H1 (cell line): ENCODE measurements around the gene CUEDC1. TPM values are rescaled to one million over a fixed set of nuclear protein-coding genes. Genes with fewer than 3 reads are reported as not detected.

Source experiments
- CTCF ChIA-PET: fragments of 300-600 bp; sonication (Branson Sonifier 250); formaldehyde crosslinking; loops from one replicate; lab custom pipeline; 2021; ENCODE audit not compliant: partially characterized antibody; lab: Charles Lee
- POLR2A ChIA-PET: fragments of 300-600 bp; sonication (Branson Sonifier 250); formaldehyde crosslinking; loops from one replicate; lab custom pipeline; 2021; ENCODE audit warnings: inconsistent platforms; ENCODE audit not compliant: partially characterized antibody; lab: Charles Lee
- DNase-seq, 2 experiments: peaks; one replicate each; pipeline versions ENCODE4 v3.0.0 to v3.0.0-alpha.2; 2010 to 2022; ENCODE audit warnings: low spot score in 2 of 2, low read depth in 1 of 2, mixed read lengths in 1 of 2
- FAIRE-seq: peaks from 2 replicates; lab custom pipeline; 2011; peaks lifted over from hg19 to GRCh38; lab: Jason Lieb, UNC
- H2AFZ ChIP-seq: 2 replicates; pipeline ENCODE4 v1.8.1; 2012; ENCODE audit warnings: low read length, inconsistent platforms
- H2AK5ac ChIP-seq: 2 replicates; pipeline ENCODE4 v1.6.1; 2013; ENCODE audit warnings: low read depth, low read length
- H2BK120ac ChIP-seq: replicated peaks from 2 replicates; pipeline ENCODE3; 2013; ENCODE audit warnings: low read depth, low read length, inconsistent platforms
- H2BK12ac ChIP-seq: 2 replicates; pipeline ENCODE4 v1.6.1; 2013; ENCODE audit warnings: low read depth, low read length
- H2BK15ac ChIP-seq: 2 replicates; pipeline ENCODE4 v1.6.1; 2013; ENCODE audit warnings: low read length
- H2BK20ac ChIP-seq: 2 replicates; pipeline ENCODE4 v1.6.1; 2013; ENCODE audit warnings: low read length
- H2BK5ac ChIP-seq: 2 replicates; pipeline ENCODE4 v1.6.1; 2013; ENCODE audit warnings: low read depth, low read length
- H3K14ac ChIP-seq: 2 replicates; pipeline ENCODE4 v1.6.1; 2013; ENCODE audit warnings: inconsistent platforms; ENCODE audit not compliant: insufficient read length
- H3K18ac ChIP-seq: 2 replicates; pipeline ENCODE4 v1.6.1; 2013; ENCODE audit warnings: low read length; ENCODE audit errors: extremely low read depth
- H3K23ac ChIP-seq: 2 replicates; pipeline ENCODE4 v1.6.1; 2013; ENCODE audit warnings: inconsistent platforms; ENCODE audit not compliant: insufficient read length
- H3K23me2 ChIP-seq: 2 replicates; pipeline ENCODE4 v1.6.1; 2013; ENCODE audit warnings: low read depth, low read length
- H3K27ac ChIP-seq: 2 replicates; pipeline ENCODE4 v1.6.1; 2011; ENCODE audit warnings: low read depth, low read length, inconsistent platforms
- H3K27me3 ChIP-seq, 4 experiments: replicated peaks in 1 of 4; 1 replicate in 1 of 4; 2 replicates in 3 of 4; pipeline versions ENCODE4 v1.6.1 to v1.8.1; 2011 to 2013; ENCODE audit warnings: low read length in 3 of 4, mild to moderate bottlenecking in 3 of 4, inconsistent platforms in 2 of 4, mixed read lengths in 2 of 4, moderate library complexity in 1 of 4; ENCODE audit not compliant: control insufficient read depth in 3 of 4, insufficient read depth in 3 of 4; ENCODE audit errors: extremely low read depth in 1 of 4
- H3K36me3 ChIP-seq, 4 experiments: 2 replicates each; pipeline versions ENCODE4 v1.6.1 to v1.8.1; 2011 to 2013; ENCODE audit warnings: mild to moderate bottlenecking in 4 of 4, low read length in 3 of 4, moderate library complexity in 2 of 4, control low read depth in 1 of 4, inconsistent platforms in 1 of 4; ENCODE audit not compliant: insufficient read depth in 4 of 4, control insufficient read depth in 2 of 4
- H3K4ac ChIP-seq: replicated peaks from 2 replicates; pipeline ENCODE3; 2013; ENCODE audit warnings: low read length, low read depth, mixed read lengths, inconsistent platforms; ENCODE audit not compliant: insufficient read length
- H3K4me1 ChIP-seq, 4 experiments: replicated peaks in 1 of 4; 1 replicate in 1 of 4; 2 replicates in 3 of 4; pipeline versions ENCODE4 v1.6.1 to v1.8.1; 2011 to 2013; ENCODE audit warnings: low read length in 3 of 4, inconsistent platforms in 2 of 4, mixed read lengths in 1 of 4; ENCODE audit not compliant: insufficient read depth in 4 of 4, control insufficient read depth in 3 of 4
- H3K4me2 ChIP-seq, 2 experiments: 2 replicates each; pipeline versions ENCODE4 v1.6.1 to v1.8.1; 2011 to 2013; ENCODE audit warnings: low read depth in 2 of 2, low read length in 2 of 2, control low read depth in 1 of 2, inconsistent platforms in 1 of 2, mild to moderate bottlenecking in 1 of 2; ENCODE audit not compliant: insufficient read depth in 1 of 2
- H3K4me3 ChIP-seq, 4 experiments: fragments of 200-600, 300-600 bp in 1 of 4; sonication (generic), shearing (Covaris generic), sonication (Bioruptor Twin) in 1 of 4; 2 replicates each; pipeline versions ENCODE4 v1.5.1 to v1.8.1; 2011 to 2016; ENCODE audit warnings: low read length in 4 of 4, low read depth in 3 of 4, control low read depth in 2 of 4, inconsistent platforms in 2 of 4, mild to moderate bottlenecking in 2 of 4, mixed read lengths in 1 of 4, moderate library complexity in 1 of 4; ENCODE audit not compliant: insufficient read depth in 2 of 4; ENCODE audit errors: extremely low read depth in 1 of 4
- H3K56ac ChIP-seq: replicated peaks from 2 replicates; pipeline ENCODE3; 2013; ENCODE audit warnings: low read depth, mild to moderate bottlenecking, mixed read lengths, low read length, inconsistent platforms; ENCODE audit not compliant: insufficient read length
- H3K79me1 ChIP-seq: 2 replicates; pipeline ENCODE4 v1.6.1; 2013; ENCODE audit warnings: low read depth, low read length, control low read depth
- H3K79me2 ChIP-seq, 2 experiments: 2 replicates each; pipeline versions ENCODE4 v1.6.1 to v1.8.1; 2012 to 2013; ENCODE audit warnings: low read length in 2 of 2, mild to moderate bottlenecking in 2 of 2, inconsistent platforms in 1 of 2; ENCODE audit not compliant: insufficient read depth in 2 of 2, control insufficient read depth in 1 of 2
- H3K9ac ChIP-seq, 4 experiments: replicated peaks in 1 of 4; 1 replicate in 1 of 4; 2 replicates in 3 of 4; pipeline versions ENCODE4 v1.6.1 to v1.8.1; 2011 to 2013; ENCODE audit warnings: low read depth in 3 of 4, low read length in 3 of 4, control low read depth in 2 of 4, mild to moderate bottlenecking in 2 of 4, moderate library complexity in 2 of 4, inconsistent platforms in 1 of 4; ENCODE audit errors: extremely low read depth in 1 of 4
- H3K9me3 ChIP-seq, 2 experiments: 2 replicates each; pipeline versions ENCODE4 v1.6.1 to v1.8.1; 2012 to 2013; ENCODE audit warnings: mild to moderate bottlenecking in 2 of 2, moderate library complexity in 2 of 2, control low read depth in 1 of 2, inconsistent platforms in 1 of 2, low read depth in 1 of 2, low read length in 1 of 2, mixed read lengths in 1 of 2; ENCODE audit not compliant: insufficient read depth in 2 of 2
- H4K20me1 ChIP-seq, 2 experiments: replicated peaks in 1 of 2; 2 replicates each; pipeline versions ENCODE3 to v1.8.1; 2011 to 2013; ENCODE audit warnings: inconsistent platforms in 2 of 2, low read length in 2 of 2, mild to moderate bottlenecking in 1 of 2; ENCODE audit not compliant: insufficient read depth in 2 of 2, control insufficient read depth in 1 of 2
- H4K5ac ChIP-seq: 2 replicates; pipeline ENCODE4 v1.6.1; 2013; ENCODE audit warnings: low read length, low read depth, mixed read lengths, inconsistent platforms; ENCODE audit not compliant: insufficient read length
- H4K8ac ChIP-seq: 2 replicates; pipeline ENCODE4 v1.8.0; 2013; ENCODE audit warnings: mild to moderate bottlenecking, moderate library complexity, low read length, inconsistent platforms; ENCODE audit not compliant: insufficient read depth; ENCODE audit errors: extremely low read depth
- H4K91ac ChIP-seq: replicated peaks from 2 replicates; pipeline ENCODE3; 2013; ENCODE audit warnings: low read length, mixed read lengths, inconsistent platforms; ENCODE audit not compliant: insufficient read length
- BCL11A ChIP-seq, 2 experiments: IDR thresholded peaks; one replicate each; pipeline ENCODE4 v1.6.1; 2011; ENCODE audit warnings: low read depth in 2 of 2, low read length in 2 of 2, mild to moderate bottlenecking in 2 of 2
- EZH2 ChIP-seq: fragments of 200-600 bp; sonication (generic); IDR thresholded peaks from 2 replicates; pipeline ENCODE4 v1.7.1; 2012; ENCODE audit warnings: low read depth, mild to moderate bottlenecking, moderate library complexity, low read length, inconsistent platforms; ENCODE audit not compliant: severe bottlenecking
- NRF1 ChIP-seq: IDR thresholded peaks from 2 replicates; pipeline ENCODE4 v1.6.1; 2011; ENCODE audit warnings: mild to moderate bottlenecking, low read depth, low read length, improper control_type of control experiment
- POLR2A ChIP-seq, 2 experiments: IDR thresholded peaks; 1 replicate in 1 of 2; 2 replicates in 1 of 2; pipeline ENCODE4 v1.6.1; 2011; ENCODE audit warnings: low read depth in 2 of 2, low read length in 2 of 2, mild to moderate bottlenecking in 2 of 2; ENCODE audit errors: control extremely low read depth in 1 of 2
- RBBP5 ChIP-seq: IDR thresholded peaks from 2 replicates; pipeline ENCODE4 v1.7.1; 2012; ENCODE audit warnings: low read depth, mild to moderate bottlenecking, inconsistent platforms, low read length, moderate library complexity, borderline replicate concordance
- RNF2 ChIP-seq: fragments of 200-900, 300-1000 bp; sonication (generic); IDR thresholded peaks from 2 replicates; pipeline ENCODE4 v1.7.1; 2016; ENCODE audit warnings: borderline replicate concordance, low read depth, mild to moderate bottlenecking, antibody characterized with exemption, low read length; ENCODE audit not compliant: poor library complexity, severe bottlenecking; ENCODE audit errors: missing control alignments
- SIN3A ChIP-seq, 2 experiments: IDR thresholded peaks in 1 of 2; conservative IDR thresholded peaks in 1 of 2; 2 replicates each; pipeline ENCODE4 v1.6.1; 2011 to 2012; ENCODE audit warnings: low read length in 2 of 2, improper control_type of control experiment in 1 of 2, low read depth in 1 of 2, mild to moderate bottlenecking in 1 of 2
- SIX5 ChIP-seq: IDR thresholded peaks from 2 replicates; pipeline ENCODE4 v1.6.1; 2011; ENCODE audit warnings: mild to moderate bottlenecking, low read depth, low read length
- SP1 ChIP-seq: IDR thresholded peaks from 2 replicates; pipeline ENCODE4 v1.6.1; 2011; ENCODE audit warnings: low read depth, low read length
- SRF ChIP-seq: IDR thresholded peaks from 2 replicates; pipeline ENCODE4 v1.6.1; 2011; ENCODE audit warnings: mild to moderate bottlenecking, low read depth, low read length, moderate library complexity
- WGBS, 2 experiments: shearing (Covaris generic) in 1 of 2; methylation state at CpG; one replicate each; pipeline versions ENCODE4 v1.1.6 to v1.1.7; 2013 to 2015; ENCODE audit warnings: low lambda C conversion rate in 2 of 2, mixed read lengths in 2 of 2, inconsistent platforms in 1 of 2, low coverage in 1 of 2, missing lambda C conversion rate in 1 of 2; ENCODE audit not compliant: insufficient replicate concordance in 2 of 2, insufficient coverage in 1 of 2, insufficient read length in 1 of 2; ENCODE audit errors: extremely low coverage in 1 of 2, missing lambda C conversion rate in 1 of 2; 5-methylcytosine and 5-hydroxymethylcytosine counted together
- polyA plus RNA-seq, 7 experiments: library from polyadenylated mRNA; depleted of rRNA in 3 of 7; stranded (reverse) in 5 of 7; unstranded in 2 of 7; fragments of >200 nt in 5 of 7; fragments of 200-250 nt in 2 of 7; gene quantifications; 1 replicate in 5 of 7; 2 replicates in 1 of 7; 4 replicates in 1 of 7; pipeline versions ENCODE4 v1.2.1 to v1.2.3, GENCODE V29; 2011 to 2013; ENCODE audit warnings: missing spikeins in 2 of 7, mixed read lengths in 2 of 7
- total RNA-seq: library from RNA; stranded (reverse); fragmentation: NEBNext Ultra II Directional; extraction: Animal tissue kit (Norgen Biotek cat#: 25700); gene quantifications from 2 replicates; pipeline ENCODE4 v1.2.1, GENCODE V29; 2021
- TF ChIP-seq, protein P1 (sequence below): IDR thresholded peaks from 2 replicates; pipeline ENCODE4 v1.6.1; 2012; ENCODE audit warnings: inconsistent platforms

CUEDC1 gene
- total and polyA plus RNA-seq, 2 of the 8 experiments (the other 6 are each of a cell fraction or from before 2014, with no cell fraction given): 4.0 to 10.7 TPM

DNA sequence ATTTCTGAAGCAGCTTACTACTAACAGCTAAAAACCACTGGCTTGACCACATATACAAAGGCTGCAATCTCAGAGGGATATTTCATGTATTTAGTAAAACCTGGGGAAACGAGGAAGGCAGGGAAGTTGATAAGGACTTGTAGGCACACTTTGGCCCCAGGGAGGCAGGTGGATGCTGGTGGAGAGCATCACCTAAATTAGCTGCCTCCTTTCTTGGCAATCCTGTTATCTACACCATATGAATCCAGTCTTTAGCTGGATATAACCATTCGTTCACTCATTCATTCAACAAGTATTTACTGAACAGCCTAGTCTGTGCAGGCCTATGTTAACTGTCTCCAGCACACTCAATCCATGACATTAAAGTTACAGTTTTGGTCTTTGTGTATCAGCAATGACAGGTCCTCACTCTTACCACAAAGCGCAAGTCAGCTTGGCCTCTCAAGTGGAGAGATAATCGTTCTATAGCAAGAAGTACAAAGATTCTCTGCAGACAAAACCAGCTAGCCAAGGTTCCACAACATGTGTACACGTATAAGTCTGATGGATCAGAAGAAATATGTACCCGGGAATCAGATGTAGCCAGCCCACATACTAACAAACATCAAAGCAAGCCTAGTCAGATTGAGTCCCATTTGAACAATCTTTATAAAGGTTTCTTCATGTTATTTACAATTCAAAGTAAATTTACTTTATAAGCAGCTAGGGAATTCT is 116.2 kb downstream of the CUEDC1 start:
- no peak overlapping the region for H2AFZ ChIP-seq
- ChIA-PET POLR2A (interaction anchor here (0.6 to 1.4 kb wide), 2 partner anchors 11 to 43 kb away, joined by 3 to 6 read pairs; partner anchors contain the start of gene MRPS23), CTCF (interaction anchor here (0.7 to 1.6 kb wide), 6 partner anchors 9 to 596 kb away, joined by 3 to 7 read pairs (median 3); partner anchors contain the start of gene MRPS23)
- H3K4me2 ChIP-seq: no peak overlapping the region
- H3K9me3 ChIP-seq: no peaks in the 10 kb centered on the region
- H3K56ac ChIP-seq: no peak overlapping the region
- H3K14ac ChIP-seq: no peak overlapping the region
- no peak overlapping the region for H3K18ac ChIP-seq
- peaks cover 0 to 6% of the 10 kb centered on the region in 2 experiments; a peak in 1 of 4 replicates for H3K79me2 ChIP-seq
- no peak overlapping the region for H2BK15ac ChIP-seq
- H4K91ac ChIP-seq: no peak overlapping the region
- no peak overlapping the region for H3K9ac ChIP-seq
- H2BK20ac ChIP-seq: no peak overlapping the region
- no peak overlapping the region for H4K5ac ChIP-seq
- no peak overlapping the region for H3K27ac ChIP-seq
- H2AK5ac ChIP-seq: no peak overlapping the region
- no peak overlapping the region for H2BK120ac ChIP-seq
- H3K79me1 ChIP-seq: no peaks in the 10 kb centered on the region; the same call in 1 of the 2 replicates
- DNase-seq (no peak), FAIRE-seq (no peak)
- H3K23me2 ChIP-seq: no peaks in the 10 kb centered on the region; the same call in 1 of the 2 replicates
- peaks cover 7 to 29% (median 22%) of the 10 kb centered on the region in 4 experiments for H3K36me3 ChIP-seq
- no peak overlapping the region for H3K4me3 ChIP-seq
- H4K8ac ChIP-seq: no peak overlapping the region
- TF ChIP-seq RNF2 (no peak), SIX5 (no peak), NRF1 (no peak), SP1 (no peak), BCL11A (IDR thresholded peaks at IDR 0.05; ENCODE audit: low read depth in 2 of 2, low read length in 2 of 2) (no peak), RBBP5 (no peak), POLR2A (IDR thresholded peaks at IDR 0.05; ENCODE audit: control extremely low read depth in 1 of 2, low read depth in 2 of 2, low read length in 2 of 2) (no peak), SIN3A (conservative IDR thresholded peaks at IDR 0.05 in 1 of 2, IDR thresholded peaks at IDR 0.05 in 1 of 2; ENCODE audit: low read depth in 1 of 2, low read length in 2 of 2) (no peak), EZH2 (no peak), SRF (no peak)
- TF ChIP-seq, protein P1, sequence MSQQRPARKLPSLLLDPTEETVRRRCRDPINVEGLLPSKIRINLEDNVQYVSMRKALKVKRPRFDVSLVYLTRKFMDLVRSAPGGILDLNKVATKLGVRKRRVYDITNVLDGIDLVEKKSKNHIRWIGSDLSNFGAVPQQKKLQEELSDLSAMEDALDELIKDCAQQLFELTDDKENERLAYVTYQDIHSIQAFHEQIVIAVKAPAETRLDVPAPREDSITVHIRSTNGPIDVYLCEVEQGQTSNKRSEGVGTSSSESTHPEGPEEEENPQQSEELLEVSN: no peak
- TF ChIP-seq, all 59 proteins: peak for 0
- no peak overlapping the region for H2BK5ac ChIP-seq
- no peak overlapping the region for H2BK12ac ChIP-seq
- H3K27me3 ChIP-seq: no peaks in the 10 kb centered on the region
- no peak overlapping the region for H3K4ac ChIP-seq
- peaks cover 0 to 7% of the 10 kb centered on the region in 2 experiments for H4K20me1 ChIP-seq
- H3K23ac ChIP-seq: no peak overlapping the region
- H3K4me1 ChIP-seq: peaks cover 0 to 2% (median 0%) of the 10 kb centered on the region in 4 experiments; a peak in 1 of 7 replicates
- 85% methylated on average over 6 of the region's 6 CpGs; no CpG with 5 or more reads in 1 of the 2 experiments for WGBS, 2 experiments
